Transverse colon (tissue), 4 donors: ENCODE measurements around the gene CTBP1.

ENCODE experiments used
- CTCF ChIP-seq, 5 experiments: fragments of 200-600 bp in 3 of 5; fragments of 450-650 bp in 2 of 5; sonication (generic) in 3 of 5; IDR thresholded peaks; 1 replicate in 2 of 5; 2 replicates in 3 of 5; pipeline ENCODE4 v1.5.1; 2016 to 2017; ENCODE audit warnings: antibody characterized with exemption in 5 of 5, inconsistent platforms in 3 of 5, mild to moderate bottlenecking in 2 of 5, moderate library complexity in 1 of 5
- POLR2A ChIP-seq: fragments of 450-650 bp; IDR thresholded peaks from one replicate; pipeline ENCODE4 v1.6.1; 2016; ENCODE audit warnings: antibody characterized with exemption, mild to moderate bottlenecking, moderate library complexity
- POLR2AphosphoS5 ChIP-seq, 3 donors: sonication (generic); formaldehyde crosslinking; IDR thresholded peaks; one replicate each; pipeline ENCODE4 v1.6.1; 2016; ENCODE audit warnings: antibody characterized with exemption in 3 of 3

DNA sequence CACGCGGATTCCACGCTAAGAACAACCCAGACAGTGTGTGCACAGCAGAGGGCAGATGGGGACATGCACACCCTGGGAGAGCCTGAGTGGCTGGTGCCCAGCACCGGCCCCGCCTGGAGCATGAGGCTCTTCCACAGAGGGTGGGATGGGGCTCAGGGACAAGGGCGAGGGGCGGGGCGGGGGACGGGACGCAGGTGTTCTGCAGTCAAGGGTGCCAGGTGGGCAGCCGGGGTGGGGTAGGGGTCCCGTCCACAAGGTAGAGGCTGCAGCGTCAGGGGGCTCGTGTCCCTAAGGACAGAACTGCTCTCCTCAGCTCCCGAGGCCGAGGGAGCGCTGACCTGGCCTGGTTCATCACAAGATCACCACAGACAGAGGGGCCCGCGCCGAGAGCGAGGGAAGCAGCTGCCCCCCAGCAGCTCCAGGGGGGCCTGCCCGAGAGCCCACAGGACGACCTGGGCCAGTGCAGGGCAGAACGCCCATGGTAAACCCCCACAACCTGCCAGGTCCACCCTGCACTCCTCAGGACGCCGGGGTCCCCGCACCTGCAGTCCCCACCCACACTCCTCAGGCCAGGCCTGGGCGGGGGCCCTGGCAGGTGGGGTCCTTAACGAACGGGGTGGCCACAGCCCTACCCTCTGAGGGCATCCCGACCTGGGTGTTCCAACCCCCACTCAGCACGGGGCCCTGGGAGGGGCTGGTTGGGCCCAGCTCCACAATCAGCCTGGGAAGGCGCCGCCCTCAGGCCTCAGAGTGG is 26.7 kb downstream of the CTBP1 start:
- TF ChIP-seq CTCF (IDR thresholded peaks at IDR 0.05) (no peak), POLR2A (no peak), POLR2AphosphoS5 (IDR thresholded peaks at IDR 0.05) (no peak)
